Neural cell (in vitro differentiated cells): ENCODE measurements around the gene ELP4. TPM values are rescaled to one million over a fixed set of nuclear protein-coding genes. Genes with fewer than 3 reads are reported as not detected.

Experiments
- H2AFZ ChIP-seq: fragments of 200-600, 300-800 bp; sonication (generic), shearing (Covaris generic); 2 replicates; pipeline ENCODE4 v1.6.0; 2014; ENCODE audit warnings: low read depth, mild to moderate bottlenecking, antibody characterized with exemption, low read length, moderate library complexity
- H3F3A ChIP-seq: fragments of 200-600 bp; shearing (Covaris generic); 2 replicates; pipeline ENCODE4 v1.6.1; 2016; ENCODE audit warnings: mild to moderate bottlenecking, moderate library complexity, mixed read lengths, antibody characterized with exemption, low read length; ENCODE audit not compliant: insufficient read depth, poor library complexity, severe bottlenecking
- H3K27ac ChIP-seq: fragments of 200-600, 300-800 bp; sonication (generic), shearing (Covaris generic); 2 replicates; pipeline ENCODE4 v1.5.1; 2014; ENCODE audit warnings: mild to moderate bottlenecking, low read length, moderate library complexity
- H3K27me3 ChIP-seq: fragments of 300-800, 200-600 bp; sonication (generic), shearing (Covaris generic); 2 replicates; pipeline ENCODE4 v1.6.0; 2014; ENCODE audit warnings: mild to moderate bottlenecking, low read depth, low read length, moderate library complexity; ENCODE audit not compliant: insufficient read depth
- H3K36me3 ChIP-seq: fragments of 300-800, 200-600 bp; sonication (generic), shearing (Covaris generic); 2 replicates; pipeline ENCODE4 v1.5.1; 2014; ENCODE audit warnings: mild to moderate bottlenecking, antibody characterized with exemption, low read length, moderate library complexity; ENCODE audit not compliant: insufficient read depth
- H3K4me2 ChIP-seq: fragments of 300-800, 200-600 bp; sonication (generic), shearing (Covaris generic); 2 replicates; pipeline ENCODE4 v1.6.0; 2014; ENCODE audit warnings: mild to moderate bottlenecking, low read length
- H3K4me3 ChIP-seq: fragments of 300-800, 200-600 bp; sonication (generic), shearing (Covaris generic); 2 replicates; pipeline ENCODE4 v1.5.1; 2014; ENCODE audit warnings: mild to moderate bottlenecking, low read length, moderate library complexity
- H3K79me2 ChIP-seq: fragments of 200-600 bp; shearing (Covaris generic); replicated peaks from 2 replicates; pipeline ENCODE4 v1.6.0; 2014; ENCODE audit warnings: mild to moderate bottlenecking, low read length, moderate library complexity; ENCODE audit not compliant: insufficient read depth
- H3K9ac ChIP-seq: fragments of 300-800, 200-600 bp; sonication (generic), shearing (Covaris generic); 2 replicates; pipeline ENCODE4 v1.6.1; 2016; ENCODE audit warnings: mild to moderate bottlenecking, low read length, mixed read lengths
- H3K9me2 ChIP-seq: fragments of 200-600 bp; shearing (Covaris generic); 2 replicates; pipeline ENCODE4 v1.6.1; 2016; ENCODE audit warnings: mild to moderate bottlenecking, low read length, mixed read lengths; ENCODE audit not compliant: insufficient read depth
- H3K9me3 ChIP-seq: fragments of 200-600, 300-800 bp; sonication (generic), shearing (Covaris generic); 2 replicates; pipeline ENCODE4 v1.6.1; 2016; ENCODE audit warnings: mild to moderate bottlenecking, mixed run types, low read length, moderate library complexity, mixed read lengths
- H4K20me1 ChIP-seq: fragments of 200-600 bp; shearing (Covaris generic); 2 replicates; pipeline ENCODE4 v1.6.1; 2016; ENCODE audit warnings: mild to moderate bottlenecking, mixed run types; ENCODE audit not compliant: insufficient read depth
- EP300 ChIP-seq: fragments of 450-650 bp; conservative IDR thresholded peaks from 2 replicates; pipeline ENCODE4 v1.6.1; 2014; ENCODE audit warnings: antibody characterized with exemption, mild to moderate bottlenecking, moderate library complexity; ENCODE audit not compliant: poor library complexity, severe bottlenecking
- EZH2 ChIP-seq: fragments of 200-600, 300-800 bp; shearing (Covaris generic), sonication (generic); IDR thresholded peaks from 2 replicates; pipeline ENCODE4 v1.6.1; 2014; ENCODE audit warnings: antibody characterized with exemption, low read length, borderline replicate concordance, mild to moderate bottlenecking; ENCODE audit not compliant: insufficient read depth, poor library complexity, severe bottlenecking
- MXI1 ChIP-seq: fragments of 450-650 bp; conservative IDR thresholded peaks from 2 replicates; pipeline ENCODE4 v1.6.1; 2014; ENCODE audit warnings: antibody characterized with exemption, mild to moderate bottlenecking; ENCODE audit not compliant: poor library complexity, severe bottlenecking
- POLR2AphosphoS5 ChIP-seq: IDR thresholded peaks from 2 replicates; pipeline ENCODE4 v1.6.1; 2012
- RAD21 ChIP-seq: fragments of 450-650 bp; conservative IDR thresholded peaks from 2 replicates; pipeline ENCODE4 v1.6.1; 2014; ENCODE audit warnings: antibody characterized with exemption, mild to moderate bottlenecking, moderate library complexity
- SMC3 ChIP-seq: fragments of 450-650 bp; conservative IDR thresholded peaks from 2 replicates; pipeline ENCODE4 v1.6.1; 2014; ENCODE audit warnings: antibody characterized with exemption, mild to moderate bottlenecking, moderate library complexity; ENCODE audit not compliant: poor library complexity
- TAF1 ChIP-seq: IDR thresholded peaks from 2 replicates; pipeline ENCODE4 v1.6.1; 2012; ENCODE audit warnings: low read depth
- polyA plus RNA-seq: library from polyadenylated mRNA; depleted of rRNA; stranded (reverse); fragments of >200 nt; gene quantifications from 2 replicates; pipeline ENCODE4 v1.2.3, GENCODE V29; 2014
- TF ChIP-seq, protein P1 (sequence below): IDR thresholded peaks from 2 replicates; pipeline ENCODE4 v1.6.1; 2012; ENCODE audit warnings: borderline replicate concordance
- TF ChIP-seq, protein P2 (sequence below): fragments of 450-650 bp; IDR thresholded peaks from 2 replicates; pipeline ENCODE4 v1.5.1; 2014; ENCODE audit warnings: antibody characterized with exemption, mild to moderate bottlenecking, moderate library complexity; ENCODE audit not compliant: poor library complexity, severe bottlenecking

The ELP4 gene
- polyA plus RNA-seq, 1 donor from 2014 or later, result 30.4 TPM

DNA sequence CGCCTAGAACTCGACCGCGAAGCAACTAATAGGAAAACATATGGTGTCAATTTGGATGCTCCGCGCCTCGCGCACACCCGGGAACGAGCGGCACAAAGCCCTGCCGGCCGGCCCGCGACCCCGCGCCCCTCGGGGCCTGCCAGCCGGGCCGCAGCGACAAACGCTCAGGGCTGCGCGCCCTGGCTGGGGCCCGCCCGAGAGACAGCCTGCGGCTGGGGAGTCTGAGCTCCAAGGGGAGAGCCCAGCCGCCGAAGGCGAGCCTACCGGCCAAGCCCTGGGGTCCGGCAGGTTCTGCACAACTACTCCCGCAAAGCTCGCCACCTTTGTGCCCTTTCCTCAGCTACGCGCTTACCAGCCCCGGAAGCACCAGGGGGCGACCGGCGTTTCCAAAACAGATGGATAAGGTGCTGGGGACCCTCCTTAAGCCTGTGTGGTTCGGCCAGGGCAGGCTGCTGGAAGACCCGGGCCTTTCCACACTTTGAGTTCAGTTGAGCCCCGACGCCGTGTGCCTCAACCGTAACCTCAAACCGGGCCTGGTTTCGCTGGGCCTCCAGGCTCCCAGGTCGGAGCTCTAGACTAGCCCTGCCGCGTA lies 295.6 kb downstream of the ELP4 start:
- peak overlapping the region; percentile 77 for H3K9ac ChIP-seq
- peaks cover 82% of the 10 kb centered on the region for H3K79me2 ChIP-seq
- peaks cover 13% of the 10 kb centered on the region for H3F3A ChIP-seq
- no peak overlapping the region for H2AFZ ChIP-seq
- no peaks in the 10 kb centered on the region for H3K9me3 ChIP-seq
- peaks cover 5% of the 10 kb centered on the region for H3K36me3 ChIP-seq
- no peak for TF ChIP-seq POLR2AphosphoS5
- TF ChIP-seq MXI1, result no peak
- TF ChIP-seq, protein P1, sequence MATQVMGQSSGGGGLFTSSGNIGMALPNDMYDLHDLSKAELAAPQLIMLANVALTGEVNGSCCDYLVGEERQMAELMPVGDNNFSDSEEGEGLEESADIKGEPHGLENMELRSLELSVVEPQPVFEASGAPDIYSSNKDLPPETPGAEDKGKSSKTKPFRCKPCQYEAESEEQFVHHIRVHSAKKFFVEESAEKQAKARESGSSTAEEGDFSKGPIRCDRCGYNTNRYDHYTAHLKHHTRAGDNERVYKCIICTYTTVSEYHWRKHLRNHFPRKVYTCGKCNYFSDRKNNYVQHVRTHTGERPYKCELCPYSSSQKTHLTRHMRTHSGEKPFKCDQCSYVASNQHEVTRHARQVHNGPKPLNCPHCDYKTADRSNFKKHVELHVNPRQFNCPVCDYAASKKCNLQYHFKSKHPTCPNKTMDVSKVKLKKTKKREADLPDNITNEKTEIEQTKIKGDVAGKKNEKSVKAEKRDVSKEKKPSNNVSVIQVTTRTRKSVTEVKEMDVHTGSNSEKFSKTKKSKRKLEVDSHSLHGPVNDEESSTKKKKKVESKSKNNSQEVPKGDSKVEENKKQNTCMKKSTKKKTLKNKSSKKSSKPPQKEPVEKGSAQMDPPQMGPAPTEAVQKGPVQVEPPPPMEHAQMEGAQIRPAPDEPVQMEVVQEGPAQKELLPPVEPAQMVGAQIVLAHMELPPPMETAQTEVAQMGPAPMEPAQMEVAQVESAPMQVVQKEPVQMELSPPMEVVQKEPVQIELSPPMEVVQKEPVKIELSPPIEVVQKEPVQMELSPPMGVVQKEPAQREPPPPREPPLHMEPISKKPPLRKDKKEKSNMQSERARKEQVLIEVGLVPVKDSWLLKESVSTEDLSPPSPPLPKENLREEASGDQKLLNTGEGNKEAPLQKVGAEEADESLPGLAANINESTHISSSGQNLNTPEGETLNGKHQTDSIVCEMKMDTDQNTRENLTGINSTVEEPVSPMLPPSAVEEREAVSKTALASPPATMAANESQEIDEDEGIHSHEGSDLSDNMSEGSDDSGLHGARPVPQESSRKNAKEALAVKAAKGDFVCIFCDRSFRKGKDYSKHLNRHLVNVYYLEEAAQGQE, result no peak
- no peak for TF ChIP-seq RAD21
- TF ChIP-seq EZH2, result no peak
- H3K4me3 ChIP-seq, result peak overlapping the region; percentile 97
- no peaks in the 10 kb centered on the region for H3K9me2 ChIP-seq
- H4K20me1 ChIP-seq, result no peaks in the 10 kb centered on the region
- H3K27me3 ChIP-seq, result peaks cover 41% of the 10 kb centered on the region
- no peak overlapping the region for H3K4me2 ChIP-seq
- H3K27ac ChIP-seq, result no peak overlapping the region

DNA sequence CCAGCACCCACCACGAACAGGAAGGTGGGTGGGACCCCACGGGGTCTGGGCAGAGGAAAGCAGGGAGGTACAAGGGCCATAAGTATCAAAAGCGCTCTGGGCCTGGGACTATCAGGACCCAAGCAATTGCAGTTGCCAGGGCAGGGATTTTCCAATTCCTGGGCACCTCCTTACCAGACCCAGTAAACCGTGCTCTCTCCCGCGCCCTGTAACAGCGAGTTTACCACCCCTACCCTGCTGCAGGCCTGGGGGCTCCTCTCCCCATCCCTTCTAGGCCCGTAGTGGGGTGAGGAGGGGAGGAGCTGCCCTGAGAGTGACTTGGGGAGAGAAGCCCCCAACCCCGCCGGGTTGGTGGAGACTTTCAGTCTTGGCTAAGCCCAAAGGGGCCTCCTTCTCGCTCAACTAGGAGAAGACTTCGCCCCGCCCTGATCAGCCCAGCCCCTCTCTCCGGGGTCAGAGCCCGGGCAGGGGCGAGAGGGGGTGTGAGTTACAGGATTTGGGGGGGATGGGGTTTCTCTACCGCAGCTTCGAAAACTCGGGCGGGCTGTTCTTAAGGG lies 296.1 kb downstream of the ELP4 start:
- peaks cover 80% of the 10 kb centered on the region for H3K79me2 ChIP-seq
- H3K27ac ChIP-seq, result no peak overlapping the region
- peak overlapping the region; percentile 77 for H3K9ac ChIP-seq
- no peak overlapping the region for H2AFZ ChIP-seq
- peaks cover 41% of the 10 kb centered on the region for H3K27me3 ChIP-seq
- TF ChIP-seq POLR2AphosphoS5, result no peak
- TF ChIP-seq, protein P2, sequence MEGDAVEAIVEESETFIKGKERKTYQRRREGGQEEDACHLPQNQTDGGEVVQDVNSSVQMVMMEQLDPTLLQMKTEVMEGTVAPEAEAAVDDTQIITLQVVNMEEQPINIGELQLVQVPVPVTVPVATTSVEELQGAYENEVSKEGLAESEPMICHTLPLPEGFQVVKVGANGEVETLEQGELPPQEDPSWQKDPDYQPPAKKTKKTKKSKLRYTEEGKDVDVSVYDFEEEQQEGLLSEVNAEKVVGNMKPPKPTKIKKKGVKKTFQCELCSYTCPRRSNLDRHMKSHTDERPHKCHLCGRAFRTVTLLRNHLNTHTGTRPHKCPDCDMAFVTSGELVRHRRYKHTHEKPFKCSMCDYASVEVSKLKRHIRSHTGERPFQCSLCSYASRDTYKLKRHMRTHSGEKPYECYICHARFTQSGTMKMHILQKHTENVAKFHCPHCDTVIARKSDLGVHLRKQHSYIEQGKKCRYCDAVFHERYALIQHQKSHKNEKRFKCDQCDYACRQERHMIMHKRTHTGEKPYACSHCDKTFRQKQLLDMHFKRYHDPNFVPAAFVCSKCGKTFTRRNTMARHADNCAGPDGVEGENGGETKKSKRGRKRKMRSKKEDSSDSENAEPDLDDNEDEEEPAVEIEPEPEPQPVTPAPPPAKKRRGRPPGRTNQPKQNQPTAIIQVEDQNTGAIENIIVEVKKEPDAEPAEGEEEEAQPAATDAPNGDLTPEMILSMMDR, result no peak
- TF ChIP-seq, protein P1, result no peak
- no peak for TF ChIP-seq RAD21
- no peak for TF ChIP-seq SMC3
- no peak for TF ChIP-seq EZH2
- TF ChIP-seq MXI1, result no peak
- no peak for TF ChIP-seq TAF1
- TF ChIP-seq EP300, result no peak
- H3F3A ChIP-seq, result peaks cover 16% of the 10 kb centered on the region
- no peaks in the 10 kb centered on the region for H3K36me3 ChIP-seq
- no peak overlapping the region for H3K4me2 ChIP-seq
- no peaks in the 10 kb centered on the region for H4K20me1 ChIP-seq
- H3K9me2 ChIP-seq, result no peaks in the 10 kb centered on the region
- H3K4me3 ChIP-seq, result peak overlapping the region; percentile 97
- no peaks in the 10 kb centered on the region for H3K9me3 ChIP-seq
